H1 (cell line): ENCODE measurements around the gene CTNND2. TPM values are rescaled to one million over a fixed set of nuclear protein-coding genes. Genes with fewer than 3 reads are reported as not detected.

Experiments
- CTCF ChIA-PET: fragments of 300-600 bp; sonication (Branson Sonifier 250); formaldehyde crosslinking; loops from one replicate; lab custom pipeline; 2021; ENCODE audit not compliant: partially characterized antibody; lab: Charles Lee
- POLR2A ChIA-PET: fragments of 300-600 bp; sonication (Branson Sonifier 250); formaldehyde crosslinking; loops from one replicate; lab custom pipeline; 2021; ENCODE audit warnings: inconsistent platforms; ENCODE audit not compliant: partially characterized antibody; lab: Charles Lee
- DNase-seq, 2 experiments: peaks; one replicate each; pipeline versions ENCODE4 v3.0.0 to v3.0.0-alpha.2; 2010 to 2022; ENCODE audit warnings: low spot score in 2 of 2, low read depth in 1 of 2, mixed read lengths in 1 of 2
- FAIRE-seq: peaks from 2 replicates; lab custom pipeline; 2011; peaks lifted over from hg19 to GRCh38; lab: Jason Lieb, UNC
- H2AFZ ChIP-seq: 2 replicates; pipeline ENCODE4 v1.8.1; 2012; ENCODE audit warnings: low read length, inconsistent platforms
- H2AK5ac ChIP-seq: 2 replicates; pipeline ENCODE4 v1.6.1; 2013; ENCODE audit warnings: low read depth, low read length
- H2BK120ac ChIP-seq: replicated peaks from 2 replicates; pipeline ENCODE3; 2013; ENCODE audit warnings: low read depth, low read length, inconsistent platforms
- H2BK12ac ChIP-seq: 2 replicates; pipeline ENCODE4 v1.6.1; 2013; ENCODE audit warnings: low read depth, low read length
- H2BK15ac ChIP-seq: 2 replicates; pipeline ENCODE4 v1.6.1; 2013; ENCODE audit warnings: low read length
- H2BK20ac ChIP-seq: 2 replicates; pipeline ENCODE4 v1.6.1; 2013; ENCODE audit warnings: low read length
- H2BK5ac ChIP-seq: 2 replicates; pipeline ENCODE4 v1.6.1; 2013; ENCODE audit warnings: low read depth, low read length
- H3K14ac ChIP-seq: 2 replicates; pipeline ENCODE4 v1.6.1; 2013; ENCODE audit warnings: inconsistent platforms; ENCODE audit not compliant: insufficient read length
- H3K18ac ChIP-seq: 2 replicates; pipeline ENCODE4 v1.6.1; 2013; ENCODE audit warnings: low read length; ENCODE audit errors: extremely low read depth
- H3K23ac ChIP-seq: 2 replicates; pipeline ENCODE4 v1.6.1; 2013; ENCODE audit warnings: inconsistent platforms; ENCODE audit not compliant: insufficient read length
- H3K23me2 ChIP-seq: 2 replicates; pipeline ENCODE4 v1.6.1; 2013; ENCODE audit warnings: low read depth, low read length
- H3K27ac ChIP-seq: 2 replicates; pipeline ENCODE4 v1.6.1; 2011; ENCODE audit warnings: low read depth, low read length, inconsistent platforms
- H3K27me3 ChIP-seq, 4 experiments: replicated peaks in 1 of 4; 1 replicate in 1 of 4; 2 replicates in 3 of 4; pipeline versions ENCODE4 v1.6.1 to v1.8.1; 2011 to 2013; ENCODE audit warnings: low read length in 3 of 4, mild to moderate bottlenecking in 3 of 4, inconsistent platforms in 2 of 4, mixed read lengths in 2 of 4, moderate library complexity in 1 of 4; ENCODE audit not compliant: control insufficient read depth in 3 of 4, insufficient read depth in 3 of 4; ENCODE audit errors: extremely low read depth in 1 of 4
- H3K36me3 ChIP-seq, 4 experiments: 2 replicates each; pipeline versions ENCODE4 v1.6.1 to v1.8.1; 2011 to 2013; ENCODE audit warnings: mild to moderate bottlenecking in 4 of 4, low read length in 3 of 4, moderate library complexity in 2 of 4, control low read depth in 1 of 4, inconsistent platforms in 1 of 4; ENCODE audit not compliant: insufficient read depth in 4 of 4, control insufficient read depth in 2 of 4
- H3K4ac ChIP-seq: replicated peaks from 2 replicates; pipeline ENCODE3; 2013; ENCODE audit warnings: low read length, low read depth, mixed read lengths, inconsistent platforms; ENCODE audit not compliant: insufficient read length
- H3K4me1 ChIP-seq, 4 experiments: replicated peaks in 1 of 4; 1 replicate in 1 of 4; 2 replicates in 3 of 4; pipeline versions ENCODE4 v1.6.1 to v1.8.1; 2011 to 2013; ENCODE audit warnings: low read length in 3 of 4, inconsistent platforms in 2 of 4, mixed read lengths in 1 of 4; ENCODE audit not compliant: insufficient read depth in 4 of 4, control insufficient read depth in 3 of 4
- H3K4me2 ChIP-seq, 2 experiments: 2 replicates each; pipeline versions ENCODE4 v1.6.1 to v1.8.1; 2011 to 2013; ENCODE audit warnings: low read depth in 2 of 2, low read length in 2 of 2, control low read depth in 1 of 2, inconsistent platforms in 1 of 2, mild to moderate bottlenecking in 1 of 2; ENCODE audit not compliant: insufficient read depth in 1 of 2
- H3K4me3 ChIP-seq, 4 experiments: fragments of 200-600, 300-600 bp in 1 of 4; sonication (generic), shearing (Covaris generic), sonication (Bioruptor Twin) in 1 of 4; 2 replicates each; pipeline versions ENCODE4 v1.5.1 to v1.8.1; 2011 to 2016; ENCODE audit warnings: low read length in 4 of 4, low read depth in 3 of 4, control low read depth in 2 of 4, inconsistent platforms in 2 of 4, mild to moderate bottlenecking in 2 of 4, mixed read lengths in 1 of 4, moderate library complexity in 1 of 4; ENCODE audit not compliant: insufficient read depth in 2 of 4; ENCODE audit errors: extremely low read depth in 1 of 4
- H3K56ac ChIP-seq: replicated peaks from 2 replicates; pipeline ENCODE3; 2013; ENCODE audit warnings: low read depth, mild to moderate bottlenecking, mixed read lengths, low read length, inconsistent platforms; ENCODE audit not compliant: insufficient read length
- H3K79me1 ChIP-seq: 2 replicates; pipeline ENCODE4 v1.6.1; 2013; ENCODE audit warnings: low read depth, low read length, control low read depth
- H3K79me2 ChIP-seq, 2 experiments: 2 replicates each; pipeline versions ENCODE4 v1.6.1 to v1.8.1; 2012 to 2013; ENCODE audit warnings: low read length in 2 of 2, mild to moderate bottlenecking in 2 of 2, inconsistent platforms in 1 of 2; ENCODE audit not compliant: insufficient read depth in 2 of 2, control insufficient read depth in 1 of 2
- H3K9ac ChIP-seq, 4 experiments: replicated peaks in 1 of 4; 1 replicate in 1 of 4; 2 replicates in 3 of 4; pipeline versions ENCODE4 v1.6.1 to v1.8.1; 2011 to 2013; ENCODE audit warnings: low read depth in 3 of 4, low read length in 3 of 4, control low read depth in 2 of 4, mild to moderate bottlenecking in 2 of 4, moderate library complexity in 2 of 4, inconsistent platforms in 1 of 4; ENCODE audit errors: extremely low read depth in 1 of 4
- H3K9me3 ChIP-seq, 2 experiments: 2 replicates each; pipeline versions ENCODE4 v1.6.1 to v1.8.1; 2012 to 2013; ENCODE audit warnings: mild to moderate bottlenecking in 2 of 2, moderate library complexity in 2 of 2, control low read depth in 1 of 2, inconsistent platforms in 1 of 2, low read depth in 1 of 2, low read length in 1 of 2, mixed read lengths in 1 of 2; ENCODE audit not compliant: insufficient read depth in 2 of 2
- H4K20me1 ChIP-seq, 2 experiments: replicated peaks in 1 of 2; 2 replicates each; pipeline versions ENCODE3 to v1.8.1; 2011 to 2013; ENCODE audit warnings: inconsistent platforms in 2 of 2, low read length in 2 of 2, mild to moderate bottlenecking in 1 of 2; ENCODE audit not compliant: insufficient read depth in 2 of 2, control insufficient read depth in 1 of 2
- H4K5ac ChIP-seq: 2 replicates; pipeline ENCODE4 v1.6.1; 2013; ENCODE audit warnings: low read length, low read depth, mixed read lengths, inconsistent platforms; ENCODE audit not compliant: insufficient read length
- H4K8ac ChIP-seq: 2 replicates; pipeline ENCODE4 v1.8.0; 2013; ENCODE audit warnings: mild to moderate bottlenecking, moderate library complexity, low read length, inconsistent platforms; ENCODE audit not compliant: insufficient read depth; ENCODE audit errors: extremely low read depth
- H4K91ac ChIP-seq: replicated peaks from 2 replicates; pipeline ENCODE3; 2013; ENCODE audit warnings: low read length, mixed read lengths, inconsistent platforms; ENCODE audit not compliant: insufficient read length
- BRCA1 ChIP-seq: IDR thresholded peaks from 2 replicates; pipeline ENCODE4 v1.6.1; 2012; ENCODE audit warnings: low read depth, low read length, improper control_type of control experiment
- JUND ChIP-seq: IDR thresholded peaks from 2 replicates; pipeline ENCODE4 v1.6.1; 2011; ENCODE audit warnings: mild to moderate bottlenecking, improper control_type of control experiment, low read length
- KDM4A ChIP-seq: IDR thresholded peaks from one replicate; pipeline ENCODE4 v1.7.1; 2012; ENCODE audit warnings: low read depth, mild to moderate bottlenecking, moderate library complexity, low read length, inconsistent platforms; ENCODE audit not compliant: severe bottlenecking
- PHF8 ChIP-seq: fragments of 200-600 bp; sonication (generic); conservative IDR thresholded peaks from 2 replicates; pipeline ENCODE4 v1.7.1; 2012; ENCODE audit warnings: low read depth, mild to moderate bottlenecking, inconsistent platforms, low read length, moderate library complexity
- POU5F1 ChIP-seq: IDR thresholded peaks from 2 replicates; pipeline ENCODE4 v1.6.1; 2011; ENCODE audit warnings: low read depth, mild to moderate bottlenecking, low read length, moderate library complexity
- RFX5 ChIP-seq: IDR thresholded peaks from 2 replicates; pipeline ENCODE4 v1.6.1; 2011; ENCODE audit warnings: low read depth, low read length, improper control_type of control experiment, borderline replicate concordance
- SIN3A ChIP-seq, 2 experiments: IDR thresholded peaks in 1 of 2; conservative IDR thresholded peaks in 1 of 2; 2 replicates each; pipeline ENCODE4 v1.6.1; 2011 to 2012; ENCODE audit warnings: low read length in 2 of 2, improper control_type of control experiment in 1 of 2, low read depth in 1 of 2, mild to moderate bottlenecking in 1 of 2
- WGBS, 2 experiments: shearing (Covaris generic) in 1 of 2; methylation state at CpG; one replicate each; pipeline versions ENCODE4 v1.1.6 to v1.1.7; 2013 to 2015; ENCODE audit warnings: low lambda C conversion rate in 2 of 2, mixed read lengths in 2 of 2, inconsistent platforms in 1 of 2, low coverage in 1 of 2, missing lambda C conversion rate in 1 of 2; ENCODE audit not compliant: insufficient replicate concordance in 2 of 2, insufficient coverage in 1 of 2, insufficient read length in 1 of 2; ENCODE audit errors: extremely low coverage in 1 of 2, missing lambda C conversion rate in 1 of 2; 5-methylcytosine and 5-hydroxymethylcytosine counted together
- polyA plus RNA-seq, 7 experiments: library from polyadenylated mRNA; depleted of rRNA in 3 of 7; stranded (reverse) in 5 of 7; unstranded in 2 of 7; fragments of >200 nt in 5 of 7; fragments of 200-250 nt in 2 of 7; gene quantifications; 1 replicate in 5 of 7; 2 replicates in 1 of 7; 4 replicates in 1 of 7; pipeline versions ENCODE4 v1.2.1 to v1.2.3, GENCODE V29; 2011 to 2013; ENCODE audit warnings: missing spikeins in 2 of 7, mixed read lengths in 2 of 7
- total RNA-seq: library from RNA; stranded (reverse); fragmentation: NEBNext Ultra II Directional; extraction: Animal tissue kit (Norgen Biotek cat#: 25700); gene quantifications from 2 replicates; pipeline ENCODE4 v1.2.1, GENCODE V29; 2021

Gene CTNND2
- total and polyA plus RNA-seq, 2 of the 8 experiments (the other 6 are each of a cell fraction or from before 2014, with no cell fraction given), result 7.4 to 14.2 TPM

DNA sequence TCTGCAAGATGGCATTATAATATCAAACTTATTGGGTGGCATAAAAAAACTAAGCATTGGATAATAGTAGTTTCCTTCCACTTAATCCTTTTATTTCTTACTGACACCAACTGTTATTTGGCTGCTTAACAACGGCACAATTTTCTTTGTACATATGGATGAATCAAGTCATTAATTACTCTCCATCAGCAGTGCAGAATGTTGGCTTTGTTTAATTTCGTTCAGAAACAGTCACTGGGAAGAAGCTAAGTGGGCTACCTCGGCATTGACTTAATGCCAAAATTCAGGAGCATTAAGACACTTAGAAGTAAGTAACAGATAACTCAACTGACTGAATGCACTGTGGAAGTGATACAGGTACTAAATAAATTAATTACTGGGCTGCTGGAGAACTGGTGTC lies 460.4 kb downstream of the CTNND2 start:
- no peak overlapping the region for H3K23ac ChIP-seq
- H3K4me3 ChIP-seq, result no peak overlapping the region
- H2BK20ac ChIP-seq, result no peak overlapping the region
- FAIRE-seq, result no peak
- no peak for DNase-seq
- no peak overlapping the region for H3K56ac ChIP-seq
- H3K18ac ChIP-seq, result no peak overlapping the region
- H4K91ac ChIP-seq, result no peak overlapping the region
- H2AFZ ChIP-seq, result no peak overlapping the region
- WGBS, 2 experiments, result 95% methylated on average over 3 of the region's 3 CpGs; no CpG with 5 or more reads in 1 of the 2 experiments
- no peaks in the 10 kb centered on the region for H3K9me3 ChIP-seq
- no peaks in the 10 kb centered on the region for H3K27me3 ChIP-seq
- H2BK5ac ChIP-seq, result no peak overlapping the region
- no peaks in the 10 kb centered on the region for H3K36me3 ChIP-seq
- no peak overlapping the region for H3K27ac ChIP-seq
- H3K14ac ChIP-seq, result no peak overlapping the region
- H3K79me1 ChIP-seq, result no peaks in the 10 kb centered on the region
- H4K20me1 ChIP-seq, result no peaks in the 10 kb centered on the region
- H2BK12ac ChIP-seq, result no peak overlapping the region
- no peak overlapping the region for H2BK15ac ChIP-seq
- no peaks in the 10 kb centered on the region for H3K4me1 ChIP-seq
- no peak overlapping the region for H3K4me2 ChIP-seq
- H3K79me2 ChIP-seq, result no peaks in the 10 kb centered on the region
- H4K8ac ChIP-seq, result no peak overlapping the region
- no peak overlapping the region for H2AK5ac ChIP-seq
- ChIA-PET POLR2A (no interaction called here), CTCF (interaction anchor here (0.6 kb wide), 1 partner anchor 358 kb away, joined by 4 read pairs; no protein-coding TSS in a partner anchor)
- no peak overlapping the region for H2BK120ac ChIP-seq
- no peak overlapping the region for H3K4ac ChIP-seq
- H4K5ac ChIP-seq, result no peak overlapping the region
- H3K23me2 ChIP-seq, result peaks cover 4% of the 10 kb centered on the region; the same call in 1 of the 2 replicates
- H3K9ac ChIP-seq, result no peak overlapping the region
- TF ChIP-seq SIN3A (conservative IDR thresholded peaks at IDR 0.05 in 1 of 2, IDR thresholded peaks at IDR 0.05 in 1 of 2; ENCODE audit: low read depth in 1 of 2, low read length in 2 of 2), result no peak
- TF ChIP-seq JUND, result no peak
- no peak for TF ChIP-seq BRCA1
- no peak for TF ChIP-seq KDM4A
- no peak for TF ChIP-seq PHF8
- TF ChIP-seq RFX5, result no peak
- TF ChIP-seq POU5F1, result no peak
